CD4-positive, alpha-beta memory T cell (primary cell): ENCODE data around the gene ATP1B3. TPM values are rescaled to one million over a fixed set of nuclear protein-coding genes. Genes with fewer than 3 reads are reported as not detected.

Source experiments
- CTCF ChIA-PET: fragments of 350-600 bp; sonication (Branson Sonifier 250); formaldehyde crosslinking; loops from one replicate; lab custom pipeline; 2021; ENCODE audit warnings: inconsistent platforms; ENCODE audit not compliant: partially characterized antibody; lab: Charles Lee
- POLR2A ChIA-PET: fragments of 350-600 bp; sonication (Branson Sonifier 250); formaldehyde crosslinking; loops from one replicate; lab custom pipeline; 2021; ENCODE audit not compliant: partially characterized antibody; lab: Charles Lee
- DNase-seq, 5 donors: peaks; one replicate each; pipeline versions ENCODE4 v3.0.0 to v3.0.0-alpha.2; 2020 to 2022; ENCODE audit warnings: mixed read lengths in 1 of 5
- H3K27ac ChIP-seq: one replicate; pipeline ENCODE4 v1.7.0; 2013; ENCODE audit warnings: low read depth, low read length
- H3K27me3 ChIP-seq: 2 replicates; pipeline ENCODE4 v1.7.0; 2013; ENCODE audit warnings: mild to moderate bottlenecking, low read length, moderate library complexity; ENCODE audit not compliant: insufficient read depth
- H3K36me3 ChIP-seq: 2 replicates; pipeline ENCODE4 v1.7.0; 2013; ENCODE audit warnings: mild to moderate bottlenecking, low read length, moderate library complexity; ENCODE audit not compliant: insufficient read depth
- H3K4me1 ChIP-seq: 2 replicates; pipeline ENCODE4 v1.7.0; 2013; ENCODE audit warnings: mild to moderate bottlenecking, low read length, moderate library complexity; ENCODE audit not compliant: insufficient read depth
- H3K4me3 ChIP-seq, 2 donors: one replicate each; pipeline ENCODE4 v1.7.0; 2013; ENCODE audit warnings: low read length in 2 of 2, mild to moderate bottlenecking in 1 of 2
- H3K9me3 ChIP-seq, 2 donors: one replicate each; pipeline ENCODE4 v1.7.0; 2013; ENCODE audit warnings: low read length in 2 of 2, control low read depth in 1 of 2; ENCODE audit not compliant: control insufficient read depth in 1 of 2
- H3K27ac Mint-ChIP-seq, 7 donors: one replicate each; pipeline ENCODE4 v1.8.0; 2020 to 2021; ENCODE audit warnings: mixed read lengths in 7 of 7, mild to moderate bottlenecking in 6 of 7, inconsistent platforms in 3 of 7, moderate library complexity in 3 of 7
- H3K27me3 Mint-ChIP-seq, 2 donors: one replicate each; pipeline ENCODE4 v1.8.0; 2020 to 2021; ENCODE audit warnings: mixed read lengths in 2 of 2
- H3K36me3 Mint-ChIP-seq, 2 donors: one replicate each; pipeline ENCODE4 v1.8.0; 2020 to 2021; ENCODE audit warnings: mixed read lengths in 2 of 2, inconsistent platforms in 1 of 2, mild to moderate bottlenecking in 1 of 2
- H3K4me1 Mint-ChIP-seq, 4 donors: one replicate each; pipeline ENCODE4 v1.8.0; 2020 to 2021; ENCODE audit warnings: mixed read lengths in 4 of 4, mild to moderate bottlenecking in 1 of 4
- H3K4me3 Mint-ChIP-seq, 8 donors: one replicate each; pipeline ENCODE4 v1.8.0; 2020 to 2021; ENCODE audit warnings: mixed read lengths in 8 of 8, mild to moderate bottlenecking in 7 of 8, moderate library complexity in 6 of 8, inconsistent platforms in 3 of 8
- H3K9me3 Mint-ChIP-seq, 8 donors: one replicate each; pipeline ENCODE4 v1.8.0; 2020 to 2021; ENCODE audit warnings: mixed read lengths in 8 of 8, mild to moderate bottlenecking in 5 of 8, inconsistent platforms in 3 of 8, moderate library complexity in 1 of 8
- intact Hi-C: fragments of 100-400 bp; cut with micrococcal nuclease; formaldehyde crosslinking; loops from one replicate; pipeline ENCODE4 v1.15.1; 2023
- polyA plus RNA-seq, 2 donors: library from polyadenylated mRNA; unstranded; fragments of 300-500 nt; fragmentation: Illumina TruSeq; gene quantifications; one replicate each; pipeline ENCODE4 v1.2.3, GENCODE V29; 2021
- total RNA-seq, 2 experiments: library from RNA; stranded (reverse); gene quantifications; one replicate each; pipeline ENCODE4 v1.2.3, GENCODE V29; 2021

ATP1B3 gene
- total and polyA plus RNA-seq, 4 experiments from 2014 or later: 28.3 to 132 (median 72.5) TPM

DNA sequence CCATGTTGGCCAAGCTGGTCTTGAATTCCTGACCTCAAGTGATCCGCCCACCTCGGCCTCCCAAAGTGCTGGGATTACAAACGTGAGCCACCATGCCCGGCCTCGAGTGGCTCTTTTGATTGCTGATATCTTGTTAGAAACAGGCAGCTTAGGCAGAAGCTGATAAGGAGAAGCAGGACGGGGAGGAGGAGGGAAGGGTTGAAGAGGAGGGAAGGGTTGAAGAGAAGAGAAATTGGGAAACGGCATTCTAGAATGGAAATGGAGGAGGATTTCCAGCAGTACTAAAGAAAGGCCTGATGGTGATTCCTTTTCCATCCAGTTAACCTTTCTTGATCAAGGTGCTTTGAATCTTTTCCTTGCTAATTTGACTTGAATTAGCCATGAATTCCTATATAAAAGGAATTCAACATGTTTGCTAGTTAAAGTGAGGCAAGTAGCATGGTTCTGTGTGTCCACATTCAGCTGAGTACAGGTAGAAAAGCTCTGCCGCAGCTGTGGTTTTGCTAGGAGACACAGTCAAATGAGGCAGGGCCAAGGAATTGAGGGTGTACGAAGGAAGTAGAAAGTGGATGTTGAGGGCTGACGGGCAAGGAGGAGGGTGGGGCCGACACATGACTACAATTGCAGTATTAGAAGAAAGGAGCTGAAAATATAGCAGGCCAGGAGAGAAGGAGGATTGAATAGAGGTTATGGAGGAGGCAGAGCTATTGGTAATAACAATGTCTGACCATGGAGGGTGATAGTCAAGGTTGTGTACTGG is 27.2 kb upstream of the ATP1B3 start:
- H3K27ac ChIP-seq: no peak overlapping the region
- H3K4me3 ChIP-seq: no peak overlapping the region
- H3K4me1 ChIP-seq: no peaks in the 10 kb centered on the region
- H3K36me3 ChIP-seq: no peaks in the 10 kb centered on the region
- Mint-ChIP-seq H3K4me1 (no peaks in the 10 kb centered on the region), H3K36me3 (no peaks in the 10 kb centered on the region), H3K27ac (peak overlapping the region in 1 of 7 donors; percentile 49), H3K4me3 (no peak overlapping the region), H3K9me3 (no peaks in the 10 kb centered on the region), H3K27me3 (peaks cover 3 to 4% of the 10 kb centered on the region in 2 donors)
- CTCF ChIA-PET: no interaction called here
- intact Hi-C loops: no loop called here
- POLR2A ChIA-PET: interaction anchor here (0.9 kb wide), 1 partner anchor 52 kb away, joined by 4 read pairs; no protein-coding TSS in a partner anchor
- no peak for DNase-seq
- no peaks in the 10 kb centered on the region for H3K27me3 ChIP-seq
- no peaks in the 10 kb centered on the region for H3K9me3 ChIP-seq

DNA sequence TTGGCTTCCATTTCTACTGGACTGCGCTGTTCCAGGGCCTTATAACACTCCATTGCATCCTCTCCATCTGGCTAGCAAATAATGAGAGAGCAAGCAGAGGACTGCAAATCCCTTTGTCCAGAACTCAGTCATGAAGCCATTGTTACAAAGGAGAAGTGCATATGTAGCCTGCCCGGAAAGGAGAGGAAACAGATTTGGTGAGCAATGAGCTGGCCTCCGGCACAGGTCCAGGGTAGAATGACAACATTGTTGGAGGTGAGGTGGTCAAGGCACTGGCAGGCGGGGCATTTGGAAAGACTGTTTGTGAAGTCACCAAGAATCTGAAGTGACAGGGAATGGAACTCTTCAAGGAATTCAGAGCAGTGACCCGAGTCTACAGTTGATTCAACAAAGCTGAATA is 25.0 kb upstream of the ATP1B3 start:
- H3K27me3 Mint-ChIP-seq: peaks cover 3 to 4% of the 10 kb centered on the region in 2 donors
- H3K4me3 Mint-ChIP-seq: no peak overlapping the region
- ChIA-PET CTCF (interaction anchor here (0.6 to 1.1 kb wide), 2 partner anchors 13 to 62 kb away, joined by 3 read pairs; no protein-coding TSS in a partner anchor), POLR2A (interaction anchor here (1.4 kb wide), 1 partner anchor 25 kb away, joined by 3 read pairs; the partner anchor contains the start of gene ATP1B3)
- H3K27ac Mint-ChIP-seq: no peak overlapping the region
- no peak for DNase-seq
- H3K4me1 Mint-ChIP-seq: no peaks in the 10 kb centered on the region
- Histone ChIP-seq H3K27me3 (no peaks in the 10 kb centered on the region), H3K9me3 (no peaks in the 10 kb centered on the region), H3K4me3 (no peak overlapping the region), H3K4me1 (no peaks in the 10 kb centered on the region), H3K27ac (no peak overlapping the region), H3K36me3 (no peaks in the 10 kb centered on the region)
- no peaks in the 10 kb centered on the region for H3K9me3 Mint-ChIP-seq
- intact Hi-C loops: no loop called here
- H3K36me3 Mint-ChIP-seq: no peaks in the 10 kb centered on the region

DNA sequence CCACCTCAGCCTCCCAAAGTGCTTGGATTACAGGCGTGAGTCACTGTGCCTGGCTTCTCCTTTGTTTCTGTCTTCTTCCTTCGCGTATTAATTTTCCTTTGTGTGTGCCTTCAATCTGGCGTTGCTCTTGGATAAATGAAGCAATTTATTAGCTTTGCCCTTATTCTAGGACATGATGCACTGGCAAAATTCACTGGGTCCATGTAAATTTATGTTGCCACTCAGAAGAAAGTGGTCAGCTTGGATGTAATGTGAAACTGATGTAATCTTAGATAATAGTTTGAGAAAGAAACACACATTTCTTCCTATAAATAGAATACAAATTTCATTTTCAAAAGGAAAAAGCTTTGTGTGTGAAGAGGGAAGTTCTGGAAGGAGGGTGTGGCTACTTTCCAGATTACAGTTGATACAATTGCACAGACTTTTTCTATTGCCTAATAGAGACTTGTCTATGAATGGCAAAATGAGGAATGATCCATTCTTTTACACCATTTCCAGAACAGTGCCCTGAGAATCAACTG is 23.3 kb upstream of the ATP1B3 start:
- H3K4me1 Mint-ChIP-seq: no peaks in the 10 kb centered on the region
- H3K36me3 Mint-ChIP-seq: no peaks in the 10 kb centered on the region
- Histone ChIP-seq H3K9me3 (no peaks in the 10 kb centered on the region), H3K4me3 (no peak overlapping the region), H3K4me1 (no peaks in the 10 kb centered on the region), H3K27ac (no peak overlapping the region), H3K36me3 (no peaks in the 10 kb centered on the region), H3K27me3 (no peaks in the 10 kb centered on the region)
- CTCF ChIA-PET: no interaction called here
- H3K27ac Mint-ChIP-seq: no peak overlapping the region
- H3K27me3 Mint-ChIP-seq: peaks cover 3 to 4% of the 10 kb centered on the region in 2 donors
- DNase-seq: no peak
- no peaks in the 10 kb centered on the region for H3K9me3 Mint-ChIP-seq
- POLR2A ChIA-PET: no interaction called here
- intact Hi-C loops: no loop called here
- no peak overlapping the region for H3K4me3 Mint-ChIP-seq

DNA sequence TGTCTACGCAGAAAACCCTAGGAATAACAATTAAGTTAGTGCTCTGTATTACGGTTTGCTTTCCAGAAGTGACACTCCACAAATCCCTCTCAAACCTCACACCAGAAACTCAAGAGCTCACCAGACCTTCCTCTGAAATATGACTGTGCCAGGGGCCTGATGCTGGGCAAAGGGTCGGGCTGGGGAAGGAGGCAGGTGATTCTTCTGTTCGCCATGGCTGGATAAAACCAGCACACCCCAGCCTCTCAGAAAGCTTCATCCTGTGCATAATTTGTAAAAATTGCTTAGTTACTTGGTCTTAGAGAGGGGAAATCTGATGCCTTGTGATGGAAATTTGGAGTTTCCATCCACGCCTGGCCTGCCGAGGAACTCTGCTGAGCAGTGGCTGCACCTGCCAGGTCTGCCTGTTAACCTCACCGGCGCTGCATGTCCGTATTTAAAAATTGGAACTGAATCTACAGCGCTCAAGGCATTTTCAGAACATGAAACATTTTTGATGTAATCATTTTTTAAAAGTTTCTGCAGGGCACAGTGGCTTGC is 22.7 kb upstream of the ATP1B3 start:
- Histone ChIP-seq H3K36me3 (no peaks in the 10 kb centered on the region), H3K4me3 (no peak overlapping the region), H3K27me3 (no peaks in the 10 kb centered on the region), H3K4me1 (no peaks in the 10 kb centered on the region), H3K9me3 (no peaks in the 10 kb centered on the region), H3K27ac (no peak overlapping the region)
- H3K27me3 Mint-ChIP-seq: peaks cover 3 to 4% of the 10 kb centered on the region in 2 donors
- DNase-seq: no peak
- ChIA-PET POLR2A (no interaction called here), CTCF (no interaction called here)
- no peaks in the 10 kb centered on the region for H3K36me3 Mint-ChIP-seq
- H3K4me3 Mint-ChIP-seq: no peak overlapping the region
- H3K27ac Mint-ChIP-seq: no peak overlapping the region
- intact Hi-C loops: no loop called here
- no peaks in the 10 kb centered on the region for H3K4me1 Mint-ChIP-seq
- no peaks in the 10 kb centered on the region for H3K9me3 Mint-ChIP-seq

DNA sequence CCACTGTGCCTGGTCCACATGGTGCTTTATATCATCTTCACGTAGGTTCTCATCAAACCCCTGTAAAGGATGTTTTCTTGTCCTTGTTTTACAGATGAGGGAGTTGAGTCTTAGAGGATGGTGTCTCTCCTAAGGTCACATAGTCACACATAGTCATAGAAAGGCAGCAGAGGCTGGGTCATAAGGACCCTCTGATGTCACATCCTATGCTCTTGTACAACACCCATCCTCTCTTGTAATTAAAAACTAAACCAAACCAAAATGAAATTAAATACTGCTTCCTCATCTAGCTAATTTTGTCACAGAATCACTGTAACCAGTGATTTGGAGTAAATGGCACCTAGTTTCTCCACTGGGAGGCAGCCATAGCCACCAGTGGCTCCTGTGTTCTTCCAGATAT is 21.8 kb upstream of the ATP1B3 start:
- H3K27ac Mint-ChIP-seq: no peak overlapping the region
- Histone ChIP-seq H3K27ac (no peak overlapping the region), H3K4me1 (no peaks in the 10 kb centered on the region), H3K27me3 (no peaks in the 10 kb centered on the region), H3K9me3 (no peaks in the 10 kb centered on the region), H3K4me3 (no peak overlapping the region), H3K36me3 (no peaks in the 10 kb centered on the region)
- H3K4me1 Mint-ChIP-seq: no peaks in the 10 kb centered on the region
- DNase-seq: no peak
- no peaks in the 10 kb centered on the region for H3K27me3 Mint-ChIP-seq
- no peak overlapping the region for H3K4me3 Mint-ChIP-seq
- ChIA-PET POLR2A (no interaction called here), CTCF (interaction anchor here (1.8 kb wide), 1 partner anchor 14 kb away, joined by 4 read pairs; no protein-coding TSS in a partner anchor)
- no peaks in the 10 kb centered on the region for H3K36me3 Mint-ChIP-seq
- H3K9me3 Mint-ChIP-seq: no peaks in the 10 kb centered on the region
- intact Hi-C loops: no loop called here

DNA sequence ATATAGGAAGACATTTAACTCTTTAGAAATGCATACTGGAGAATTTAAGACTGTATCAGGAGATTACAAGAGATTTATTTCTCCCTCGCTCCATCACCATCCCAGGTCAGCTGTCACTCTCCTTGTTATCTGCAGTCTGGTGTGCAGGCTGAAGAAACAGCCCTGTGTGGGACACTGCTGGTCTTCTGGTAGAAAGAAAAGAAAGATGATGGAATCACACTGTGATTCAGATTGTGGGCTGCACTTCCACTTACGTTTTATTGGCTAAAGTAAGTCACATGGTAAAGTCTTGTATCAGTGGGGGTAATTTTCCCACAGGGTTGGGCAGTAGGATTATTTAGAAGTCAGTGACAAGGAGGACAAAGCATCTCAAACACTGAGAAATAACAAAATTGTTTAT is 18.1 kb upstream of the ATP1B3 start:
- Histone ChIP-seq H3K36me3 (no peaks in the 10 kb centered on the region), H3K27me3 (no peaks in the 10 kb centered on the region), H3K27ac (no peak overlapping the region), H3K9me3 (no peaks in the 10 kb centered on the region), H3K4me1 (no peaks in the 10 kb centered on the region), H3K4me3 (no peak overlapping the region)
- intact Hi-C loops: no loop called here
- Mint-ChIP-seq H3K27me3 (no peaks in the 10 kb centered on the region), H3K4me1 (peaks cover 0 to 4% (median 0%) of the 10 kb centered on the region in 4 donors), H3K36me3 (no peaks in the 10 kb centered on the region), H3K9me3 (no peaks in the 10 kb centered on the region), H3K4me3 (no peak overlapping the region), H3K27ac (no peak overlapping the region)
- DNase-seq: no peak
- CTCF ChIA-PET: no interaction called here
- POLR2A ChIA-PET: no interaction called here

DNA sequence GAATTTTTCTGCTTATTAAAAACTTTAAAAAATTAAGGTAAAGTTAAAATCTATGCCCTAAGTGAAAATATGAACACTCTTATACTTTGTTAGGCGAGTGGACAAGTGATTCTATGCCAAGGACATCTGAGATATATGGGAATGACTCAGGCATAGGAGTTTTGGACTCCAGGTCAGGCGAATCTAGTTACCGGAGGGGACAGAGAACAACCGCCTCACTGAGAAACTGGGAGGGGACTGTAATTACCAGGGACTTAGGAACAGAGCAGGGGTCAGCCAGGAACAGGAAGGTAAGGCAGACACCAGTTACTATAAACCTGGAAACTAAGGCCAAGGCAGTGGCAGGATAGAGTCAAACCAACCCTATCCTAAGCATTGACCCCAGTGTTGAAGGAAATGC is 16.8 kb upstream of the ATP1B3 start:
- CTCF ChIA-PET: no interaction called here
- H3K27me3 ChIP-seq: no peaks in the 10 kb centered on the region
- DNase-seq: no peak
- Mint-ChIP-seq H3K9me3 (no peaks in the 10 kb centered on the region), H3K36me3 (no peaks in the 10 kb centered on the region), H3K27ac (peak overlapping the region in 2 of 7 donors; percentile 47 to 77), H3K4me3 (no peak overlapping the region), H3K4me1 (peaks cover 0 to 4% (median 0%) of the 10 kb centered on the region in 4 donors), H3K27me3 (no peaks in the 10 kb centered on the region)
- no peak overlapping the region for H3K27ac ChIP-seq
- no peak overlapping the region for H3K4me3 ChIP-seq
- H3K36me3 ChIP-seq: no peaks in the 10 kb centered on the region
- intact Hi-C loops: no loop called here
- H3K4me1 ChIP-seq: no peaks in the 10 kb centered on the region
- no peaks in the 10 kb centered on the region for H3K9me3 ChIP-seq
- POLR2A ChIA-PET: no interaction called here
